Ectodermal cell (in vitro differentiated cells): Measurements from ENCODE around the gene GLDC.

ENCODE experiments used
- H3K27ac ChIP-seq: 2 replicates; pipeline ENCODE4 v1.7.0; 2013; ENCODE audit warnings: mild to moderate bottlenecking, low read depth, low read length; ENCODE audit not compliant: insufficient read depth, poor library complexity, severe bottlenecking
- H3K27me3 ChIP-seq: 2 replicates; pipeline ENCODE4 v1.7.0; 2013; ENCODE audit warnings: mild to moderate bottlenecking, low read length; ENCODE audit not compliant: insufficient read depth, control insufficient read depth, poor library complexity, severe bottlenecking
- H3K36me3 ChIP-seq: one replicate; pipeline ENCODE4 v1.7.0; 2013; ENCODE audit warnings: low read length; ENCODE audit not compliant: control insufficient read depth, insufficient read depth
- H3K4me1 ChIP-seq: one replicate; pipeline ENCODE4 v1.7.0; 2013; ENCODE audit warnings: low read length; ENCODE audit not compliant: control insufficient read depth, insufficient read depth
- H3K4me3 ChIP-seq: 2 replicates; pipeline ENCODE4 v1.7.0; 2013; ENCODE audit warnings: low read depth, low read length, control low read depth; ENCODE audit not compliant: insufficient read depth
- H3K9me3 ChIP-seq: 2 replicates; pipeline ENCODE4 v1.7.0; 2013; ENCODE audit warnings: mild to moderate bottlenecking, low read length, moderate library complexity; ENCODE audit not compliant: control insufficient read depth
- WGBS, 2 experiments: methylation state at CpG; one replicate each; pipeline ENCODE4 v1.1.7; 2013; ENCODE audit warnings: missing lambda C conversion rate in 2 of 2; 5-methylcytosine and 5-hydroxymethylcytosine counted together

Gene GLDC

DNA sequence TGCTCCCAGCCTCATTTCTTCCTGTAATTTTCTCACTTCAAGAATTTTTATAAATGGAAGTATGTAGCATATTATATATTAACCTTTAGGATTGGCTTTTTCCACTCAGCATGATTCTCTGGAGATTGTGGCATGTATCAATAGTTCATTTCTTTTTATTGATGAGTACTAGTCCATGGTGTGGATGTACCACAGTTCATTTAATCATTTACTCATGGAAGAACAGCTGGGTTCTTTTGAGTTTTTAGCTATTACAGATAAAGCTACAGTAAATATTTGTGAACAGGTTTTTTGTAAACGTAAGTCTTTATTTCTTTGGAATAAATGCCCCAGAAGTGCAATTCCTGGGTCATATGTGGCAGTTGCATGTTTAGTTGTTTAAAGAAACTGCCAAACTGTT is 156.4 kb downstream of the GLDC start:
- H3K36me3 ChIP-seq, result peaks cover 17% of the 10 kb centered on the region
- 76 to 94% methylated on average over 1 of the region's 1 CpG for WGBS, 2 experiments

DNA sequence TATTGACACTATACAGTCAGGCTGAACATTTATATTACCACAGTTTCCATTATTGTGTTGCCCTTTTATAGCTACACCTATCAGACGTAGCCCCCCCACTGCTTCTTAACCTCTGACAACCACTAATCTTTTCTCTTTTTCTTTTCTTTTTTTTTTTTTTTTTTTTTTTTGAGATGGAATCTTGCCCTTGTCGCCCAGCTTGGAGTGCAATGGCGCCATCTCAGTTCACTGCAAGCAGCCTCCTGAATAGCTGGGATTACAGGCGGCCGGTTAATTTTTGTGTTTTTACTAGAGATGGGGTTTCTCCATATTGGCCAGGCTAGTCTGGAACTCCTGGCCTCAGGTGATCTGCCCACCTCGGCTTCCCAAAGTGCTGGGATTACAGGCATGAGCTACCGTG is 157.1 kb downstream of the GLDC start:
- no peaks in the 10 kb centered on the region for H3K27me3 ChIP-seq
- H3K36me3 ChIP-seq, result peaks cover 17% of the 10 kb centered on the region
- H3K9me3 ChIP-seq, result no peaks in the 10 kb centered on the region
- no peaks in the 10 kb centered on the region for H3K4me1 ChIP-seq
- no peak overlapping the region for H3K4me3 ChIP-seq
- H3K27ac ChIP-seq, result no peak overlapping the region
- WGBS, 2 experiments, result 88 to 89% methylated on average over 7 of the region's 7 CpGs

More for the DNA sequence above, 156.4 kb downstream of the GLDC start:
- Histone ChIP-seq H3K4me3 (no peak overlapping the region), H3K27me3 (no peaks in the 10 kb centered on the region), H3K4me1 (no peaks in the 10 kb centered on the region), H3K27ac (no peak overlapping the region), H3K9me3 (no peaks in the 10 kb centered on the region)

DNA sequence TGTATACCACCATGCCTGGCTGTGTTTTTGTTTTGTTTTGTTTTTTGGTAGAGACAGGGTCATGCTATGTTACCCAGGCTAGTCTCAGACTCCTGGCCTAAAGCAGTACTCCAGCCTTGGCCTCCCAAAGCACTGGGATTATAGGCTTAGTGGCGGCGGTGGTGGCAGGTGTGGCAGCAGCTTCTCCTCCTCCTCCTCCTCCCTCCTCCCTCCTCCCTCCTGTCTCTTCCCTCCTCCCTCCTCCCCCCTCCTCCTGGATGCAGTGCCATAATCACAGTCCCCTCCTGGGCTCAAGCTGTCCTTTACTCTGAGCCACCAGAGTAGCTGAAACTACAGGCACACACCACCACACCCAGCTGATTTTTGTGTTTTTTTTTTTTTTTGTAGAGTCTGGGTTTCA is 161.3 kb downstream of the GLDC start:
- peaks cover 25% of the 10 kb centered on the region for H3K36me3 ChIP-seq
- no peak overlapping the region for H3K4me3 ChIP-seq
- H3K4me1 ChIP-seq, result no peaks in the 10 kb centered on the region
- H3K9me3 ChIP-seq, result no peaks in the 10 kb centered on the region
- H3K27me3 ChIP-seq, result no peaks in the 10 kb centered on the region
- 75 to 79% methylated on average over 2 of the region's 2 CpGs for WGBS, 2 experiments
- no peak overlapping the region for H3K27ac ChIP-seq
